ENCODE measurements around the gene PHF19. TPM values are rescaled to one million over a fixed set of nuclear protein-coding genes. Genes with fewer than 3 reads are reported as not detected.

Gene PHF19
- total RNA-seq, 4 donors from 2014 or later: 6.7 to 11.1 (median 9.3) TPM

DNA sequence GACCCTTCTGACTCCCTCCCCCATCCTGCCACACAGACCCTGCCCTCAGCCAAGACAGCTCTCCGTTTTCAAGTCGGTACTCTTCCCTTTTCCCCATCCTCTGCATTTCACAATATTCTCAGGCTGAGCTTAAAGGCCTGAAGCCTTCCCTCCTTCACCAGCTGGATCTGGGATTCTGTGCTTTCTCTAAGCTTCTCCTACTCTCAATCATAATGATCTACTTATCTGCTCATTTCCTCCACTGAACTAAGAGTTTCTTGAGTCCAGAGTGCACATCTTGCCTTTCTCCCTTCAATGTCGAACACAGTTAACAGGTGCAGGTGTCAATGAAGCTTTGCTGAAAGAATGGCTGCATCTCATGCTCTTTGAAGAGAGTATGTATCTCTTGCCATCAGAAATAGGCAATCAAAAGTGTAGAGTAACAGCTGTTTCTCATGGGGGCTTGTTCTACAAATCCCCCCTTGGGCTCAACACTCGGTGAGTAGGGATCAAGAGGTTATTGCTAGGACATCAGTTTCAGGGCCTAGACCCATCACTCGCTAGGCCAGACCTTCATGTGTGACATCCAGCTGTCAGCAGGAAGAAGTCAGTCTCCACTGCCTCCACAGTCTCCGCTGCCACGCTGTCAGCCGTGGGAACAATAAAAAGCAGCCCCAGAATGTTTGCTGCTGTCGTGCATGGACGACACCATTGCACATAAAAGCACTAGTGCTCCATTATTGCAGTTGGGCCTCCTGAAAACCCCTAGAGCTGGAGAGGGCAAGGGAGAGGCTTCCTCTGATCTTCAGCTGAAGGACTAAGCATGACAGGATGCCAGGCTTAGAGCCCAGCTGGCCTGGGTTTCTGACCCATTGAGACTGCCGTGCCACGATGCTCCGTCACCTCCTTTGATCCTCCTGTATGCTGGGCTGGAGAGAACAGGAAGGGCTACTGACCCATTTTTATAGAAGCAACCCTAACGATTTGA lies 25.9 kb upstream of the PHF19 start:
- intact Hi-C loops (cut with DNase I; ENCODE audit: low total_unique reads) (no loop called here), in situ Hi-C loops (cut with MboI; ENCODE audit: low pct_ligation_motif_present in 1 of 4, low pct_unique_long_range_greater_than_20kb in 1 of 4, low sequenced_read_pairs in 3 of 4) (no loop called here)
- DNase-seq: no peak
- TF ChIP-seq, protein P1, sequence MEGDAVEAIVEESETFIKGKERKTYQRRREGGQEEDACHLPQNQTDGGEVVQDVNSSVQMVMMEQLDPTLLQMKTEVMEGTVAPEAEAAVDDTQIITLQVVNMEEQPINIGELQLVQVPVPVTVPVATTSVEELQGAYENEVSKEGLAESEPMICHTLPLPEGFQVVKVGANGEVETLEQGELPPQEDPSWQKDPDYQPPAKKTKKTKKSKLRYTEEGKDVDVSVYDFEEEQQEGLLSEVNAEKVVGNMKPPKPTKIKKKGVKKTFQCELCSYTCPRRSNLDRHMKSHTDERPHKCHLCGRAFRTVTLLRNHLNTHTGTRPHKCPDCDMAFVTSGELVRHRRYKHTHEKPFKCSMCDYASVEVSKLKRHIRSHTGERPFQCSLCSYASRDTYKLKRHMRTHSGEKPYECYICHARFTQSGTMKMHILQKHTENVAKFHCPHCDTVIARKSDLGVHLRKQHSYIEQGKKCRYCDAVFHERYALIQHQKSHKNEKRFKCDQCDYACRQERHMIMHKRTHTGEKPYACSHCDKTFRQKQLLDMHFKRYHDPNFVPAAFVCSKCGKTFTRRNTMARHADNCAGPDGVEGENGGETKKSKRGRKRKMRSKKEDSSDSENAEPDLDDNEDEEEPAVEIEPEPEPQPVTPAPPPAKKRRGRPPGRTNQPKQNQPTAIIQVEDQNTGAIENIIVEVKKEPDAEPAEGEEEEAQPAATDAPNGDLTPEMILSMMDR (IDR thresholded peaks at IDR 0.05): no peak
- TF ChIP-seq POLR2AphosphoS5 (IDR thresholded peaks at IDR 0.05) (no peak), POLR2A (IDR thresholded peaks at IDR 0.05) (no peak), EP300 (IDR thresholded peaks at IDR 0.05; ENCODE audit: low read depth) (no peak)
- H3K27me3 ChIP-seq: no peaks in the 10 kb centered on the region
- H3K4me3 ChIP-seq: no peak overlapping the region
- H3K4me1 ChIP-seq: no peaks in the 10 kb centered on the region
- WGBS, 2 donors (ENCODE audit: low coverage in 1 of 2): 77 to 78% methylated on average over 4 to 14 of the region's 14 CpGs
- H3K9me3 ChIP-seq: no peaks in the 10 kb centered on the region
- H3K27ac ChIP-seq: no peak overlapping the region
- no peaks in the 10 kb centered on the region for H3K36me3 ChIP-seq

DNA sequence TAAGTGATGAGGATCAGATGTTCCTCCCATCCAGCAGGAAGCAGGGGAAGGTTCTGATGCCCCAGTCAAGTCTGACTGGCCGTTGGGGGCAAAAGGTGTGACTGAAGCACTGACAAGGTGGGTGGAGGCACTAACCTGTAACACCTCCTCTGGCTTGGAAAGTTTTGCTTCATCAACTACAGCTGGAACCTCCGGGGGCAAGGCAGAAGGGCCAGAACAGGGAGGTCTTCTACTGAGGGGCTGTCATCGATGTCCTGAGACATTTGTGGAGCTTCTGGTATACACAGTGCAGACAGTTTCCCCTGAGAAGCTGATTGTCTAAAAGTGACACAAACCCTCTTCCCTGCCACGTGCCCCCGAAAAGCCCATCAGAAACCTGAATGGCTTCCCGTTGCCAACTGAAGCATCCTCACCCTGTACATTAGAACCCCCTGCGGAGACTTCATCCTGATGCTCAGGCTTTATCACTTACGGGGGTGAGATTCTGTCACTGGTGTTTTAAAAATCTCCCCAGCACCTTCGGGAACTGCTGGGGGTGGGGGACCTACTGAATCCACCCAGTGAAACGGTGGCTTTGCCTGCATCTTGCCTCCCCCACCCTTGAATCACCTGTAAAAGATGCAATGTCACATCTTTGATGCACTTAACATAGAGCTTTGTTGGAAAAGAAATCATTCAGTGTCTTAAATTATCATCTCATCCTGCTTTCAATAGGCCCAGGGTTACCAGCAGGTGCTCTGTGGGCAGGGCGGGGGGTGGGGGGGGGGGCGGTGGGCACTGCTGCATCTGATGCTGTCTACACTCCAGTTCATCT lies 25.0 kb upstream of the PHF19 start:
- Histone ChIP-seq H3K4me3 (no peak overlapping the region), H3K9me3 (no peaks in the 10 kb centered on the region), H3K4me1 (peaks cover 0 to 5% (median 0%) of the 10 kb centered on the region in 4 donors), H3K36me3 (no peaks in the 10 kb centered on the region), H3K27ac (no peak overlapping the region), H3K27me3 (no peaks in the 10 kb centered on the region)
- TF ChIP-seq EP300 (IDR thresholded peaks at IDR 0.05; ENCODE audit: low read depth) (no peak), POLR2AphosphoS5 (IDR thresholded peaks at IDR 0.05) (no peak), POLR2A (IDR thresholded peaks at IDR 0.05) (no peak)
- TF ChIP-seq, protein P1 (IDR thresholded peaks at IDR 0.05): no peak
- in situ Hi-C loops (cut with MboI; ENCODE audit: low pct_ligation_motif_present in 1 of 4, low pct_unique_long_range_greater_than_20kb in 1 of 4, low sequenced_read_pairs in 3 of 4): no loop called here
- intact Hi-C loops (cut with DNase I; ENCODE audit: low total_unique reads): no loop called here
- no peak for DNase-seq
- 78 to 100% methylated on average over 2 to 12 of the region's 12 CpGs for WGBS, 2 donors (ENCODE audit: low coverage in 1 of 2)

DNA sequence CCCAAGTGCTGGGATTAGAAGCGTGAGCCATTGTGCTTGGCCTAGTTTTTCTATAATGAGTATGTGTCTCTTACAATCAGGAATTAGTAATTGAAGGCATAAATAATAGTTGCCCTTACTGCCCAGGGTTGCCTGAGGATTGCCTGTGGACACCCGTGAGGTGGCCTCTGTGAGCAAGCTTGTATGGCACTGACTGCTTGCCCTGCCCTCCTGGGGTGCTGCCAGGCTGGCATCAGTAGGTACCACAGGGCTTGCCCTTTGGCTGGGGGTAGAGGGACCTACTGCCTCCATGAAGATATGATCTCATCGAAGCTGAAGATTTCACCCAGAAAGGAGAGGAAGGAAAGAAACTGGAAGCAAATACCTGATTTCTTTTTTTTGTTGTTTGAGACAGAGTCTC lies 23.8 kb upstream of the PHF19 start:
- H3K36me3 ChIP-seq: no peaks in the 10 kb centered on the region
- no peak overlapping the region for H3K4me3 ChIP-seq
- TF ChIP-seq, protein P1 (IDR thresholded peaks at IDR 0.05): no peak
- TF ChIP-seq POLR2AphosphoS5 (IDR thresholded peaks at IDR 0.05): no peak
- no peak for TF ChIP-seq EP300 (IDR thresholded peaks at IDR 0.05; ENCODE audit: low read depth)
- no peak for TF ChIP-seq POLR2A (IDR thresholded peaks at IDR 0.05)
- intact Hi-C loops (cut with DNase I; ENCODE audit: low total_unique reads): no loop called here
- no peak for DNase-seq
- H3K27ac ChIP-seq: no peak overlapping the region
- peaks cover 0 to 9% (median 0%) of the 10 kb centered on the region in 4 donors for H3K4me1 ChIP-seq
- no peaks in the 10 kb centered on the region for H3K27me3 ChIP-seq
- WGBS, 2 donors (ENCODE audit: low coverage in 1 of 2): 88 to 100% methylated on average over 1 to 3 of the region's 3 CpGs
- in situ Hi-C loops (cut with MboI; ENCODE audit: low pct_ligation_motif_present in 1 of 4, low pct_unique_long_range_greater_than_20kb in 1 of 4, low sequenced_read_pairs in 3 of 4): no loop called here
- H3K9me3 ChIP-seq: no peaks in the 10 kb centered on the region

DNA sequence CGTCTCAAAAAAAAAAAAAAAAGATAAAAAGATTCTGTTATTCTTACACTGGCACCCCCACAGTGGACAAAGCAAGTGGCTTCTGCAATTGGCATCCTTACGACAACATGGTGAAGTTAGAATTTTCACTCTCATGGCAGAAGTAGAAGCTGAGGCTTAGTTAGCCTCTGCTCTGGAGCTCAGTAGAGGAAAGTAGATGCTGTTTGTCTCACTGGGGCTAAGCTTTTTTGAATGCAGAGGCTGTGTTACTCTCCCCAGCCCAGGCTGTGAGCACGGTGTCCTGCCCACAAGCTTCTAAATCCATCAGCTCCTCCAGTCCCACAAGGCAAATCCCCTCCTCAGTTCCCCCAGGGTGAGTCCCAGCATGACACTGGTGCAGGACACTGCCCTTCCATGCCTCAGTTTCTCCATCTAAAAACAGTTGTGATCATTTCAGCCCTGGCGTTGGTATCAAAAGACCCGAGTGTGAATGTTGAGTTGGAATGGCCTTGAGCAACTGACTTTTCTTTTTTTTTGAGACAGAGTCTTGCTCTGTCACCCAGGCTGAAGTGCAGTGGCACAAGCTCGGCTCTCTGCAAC lies 22.6 kb upstream of the PHF19 start:
- Histone ChIP-seq H3K9me3 (no peaks in the 10 kb centered on the region), H3K27ac (no peak overlapping the region), H3K27me3 (no peaks in the 10 kb centered on the region), H3K4me1 (peaks cover 0 to 13% (median 5%) of the 10 kb centered on the region in 4 donors), H3K36me3 (no peaks in the 10 kb centered on the region), H3K4me3 (no peak overlapping the region)
- intact Hi-C loops (cut with DNase I; ENCODE audit: low total_unique reads): no loop called here
- WGBS, 2 donors (ENCODE audit: low coverage in 1 of 2): 83 to 85% methylated on average over 2 to 6 of the region's 6 CpGs
- no peak for DNase-seq
- in situ Hi-C loops (cut with MboI; ENCODE audit: low pct_ligation_motif_present in 1 of 4, low pct_unique_long_range_greater_than_20kb in 1 of 4, low sequenced_read_pairs in 3 of 4): no loop called here
- TF ChIP-seq EP300 (IDR thresholded peaks at IDR 0.05; ENCODE audit: low read depth) (no peak), POLR2AphosphoS5 (IDR thresholded peaks at IDR 0.05) (no peak), POLR2A (IDR thresholded peaks at IDR 0.05) (no peak)
- TF ChIP-seq, protein P1 (IDR thresholded peaks at IDR 0.05): no peak
